HS-27A (cell line): ENCODE measurements around the gene SC5D.
A peak's percentile ranks its signal among the peaks of the same experiment; 100 is the strongest.

Experiments used
- DNase-seq: peaks from one replicate; pipeline ENCODE4 v3.0.0-alpha.2; 2012; ENCODE audit warnings: low read depth, missing footprints

Gene SC5D, protein sequence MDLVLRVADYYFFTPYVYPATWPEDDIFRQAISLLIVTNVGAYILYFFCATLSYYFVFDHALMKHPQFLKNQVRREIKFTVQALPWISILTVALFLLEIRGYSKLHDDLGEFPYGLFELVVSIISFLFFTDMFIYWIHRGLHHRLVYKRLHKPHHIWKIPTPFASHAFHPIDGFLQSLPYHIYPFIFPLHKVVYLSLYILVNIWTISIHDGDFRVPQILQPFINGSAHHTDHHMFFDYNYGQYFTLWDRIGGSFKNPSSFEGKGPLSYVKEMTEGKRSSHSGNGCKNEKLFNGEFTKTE

DNA sequence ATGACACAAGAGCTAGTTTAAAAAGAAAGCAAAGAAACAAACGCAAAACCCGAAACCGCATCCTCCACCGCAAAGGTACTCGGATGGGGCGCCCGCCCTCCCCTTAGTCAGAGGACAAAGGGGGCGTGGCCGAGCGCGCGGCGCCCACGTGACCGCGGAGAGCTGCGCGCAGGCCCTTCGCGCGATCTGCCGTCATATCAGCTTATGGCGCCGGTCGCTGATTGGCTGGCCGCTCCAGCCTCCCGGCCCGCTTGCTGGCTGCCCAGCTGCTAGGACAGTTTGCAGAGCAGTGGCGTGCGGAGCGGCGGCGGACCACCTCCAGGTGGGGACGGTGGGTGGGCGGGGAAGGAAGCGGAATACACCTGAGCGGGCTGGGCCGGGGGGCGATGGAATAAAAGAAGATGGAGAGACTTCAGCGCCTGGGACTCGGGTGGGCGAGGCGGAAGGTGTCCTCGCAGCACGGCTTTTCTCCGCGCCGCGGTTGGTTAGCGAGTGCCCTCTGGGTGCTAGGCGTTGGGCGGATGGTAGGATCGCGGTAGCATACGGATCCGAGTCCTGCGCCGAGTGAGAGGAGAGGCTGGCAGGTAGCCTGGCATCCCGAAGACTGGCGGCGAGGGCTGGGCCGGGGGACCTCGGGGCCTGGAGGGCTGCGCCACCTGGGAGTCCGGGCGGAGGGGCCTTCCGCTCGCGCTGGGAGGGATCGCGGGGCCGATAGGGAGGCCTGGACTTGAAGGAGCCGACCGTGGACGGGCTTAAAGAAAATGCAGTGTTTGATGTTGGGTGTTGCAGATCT, at the start of gene SC5D:
SC5D (plus strand) TSS at position 277 of the 793 bp plus-strand sequence. CDS start 10,605 bp downstream, outside the sequence.
- peak; percentile 46 for DNase-seq

DNA sequence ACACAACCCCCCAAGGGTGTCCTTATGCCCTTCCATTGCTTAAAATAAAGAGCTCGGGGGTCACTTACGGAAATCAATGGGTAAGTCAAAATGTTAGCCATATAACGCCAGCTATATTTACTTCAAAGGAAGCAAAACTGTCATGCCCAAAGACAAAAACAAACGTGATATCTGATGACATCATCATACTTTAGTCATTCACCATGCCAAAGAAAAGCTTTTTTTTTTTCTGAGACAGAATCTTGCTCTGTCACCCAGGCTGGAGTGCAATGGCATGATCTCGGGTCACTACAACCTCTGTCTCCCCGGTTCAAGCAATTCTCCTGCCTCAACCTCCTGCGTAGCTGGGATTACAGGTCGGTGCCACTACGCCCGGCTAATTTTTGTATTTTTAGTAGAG, 47.7 kb upstream of the SC5D start:
- DNase-seq = no peak

DNA sequence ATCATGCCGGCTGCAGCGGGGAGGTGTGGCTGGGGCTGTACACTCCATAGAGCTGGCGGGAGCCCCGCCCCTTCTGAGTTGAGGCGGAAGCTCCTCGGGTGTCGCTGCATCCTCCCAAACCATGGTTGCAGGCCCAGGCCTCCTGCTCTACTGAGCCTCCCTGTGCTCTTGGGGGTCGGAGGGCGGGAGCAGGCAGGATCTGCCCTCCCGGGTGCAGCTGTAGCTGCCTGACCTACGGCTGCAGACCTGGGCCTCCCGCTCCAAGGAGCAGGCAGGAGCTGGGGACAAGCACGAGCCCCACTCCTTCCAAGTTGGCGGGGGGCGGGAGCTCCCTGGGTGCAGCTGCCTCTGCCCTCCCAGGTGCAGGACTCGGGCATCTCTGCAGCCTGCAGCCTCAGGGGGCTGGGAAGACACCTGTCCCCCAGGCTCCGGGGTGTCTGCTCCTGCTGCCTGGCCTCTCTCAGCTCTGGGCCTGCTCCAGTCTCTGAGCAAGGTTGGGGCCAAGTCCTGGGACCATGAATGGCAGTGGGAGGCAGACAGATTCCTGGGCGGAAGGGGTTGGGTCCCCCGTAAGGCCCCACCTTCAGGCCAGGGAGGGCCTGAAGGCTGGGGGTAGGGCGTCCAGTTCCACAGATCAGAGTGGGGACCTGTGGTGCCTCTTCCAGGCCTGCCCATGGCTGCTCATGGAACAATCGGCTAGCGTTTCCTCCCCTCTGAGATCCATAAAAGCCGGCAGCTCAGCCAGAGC, 46.4 kb upstream of the SC5D start:
- DNase-seq = no peak

DNA sequence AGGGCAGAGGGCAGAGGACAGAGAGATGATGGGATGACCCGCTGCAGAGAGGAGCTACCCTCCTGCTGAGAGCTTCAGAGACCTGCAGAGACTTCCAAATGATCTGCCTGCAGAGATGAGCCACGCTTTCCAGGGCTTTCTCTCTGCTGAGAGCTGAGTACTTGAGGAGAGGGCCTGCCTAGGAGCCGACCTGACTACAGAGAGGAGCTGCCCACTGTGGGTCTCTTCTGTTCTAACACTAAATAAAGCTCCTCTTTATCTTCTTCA, 45.9 kb upstream of the SC5D start:
- DNase-seq = no peak

DNA sequence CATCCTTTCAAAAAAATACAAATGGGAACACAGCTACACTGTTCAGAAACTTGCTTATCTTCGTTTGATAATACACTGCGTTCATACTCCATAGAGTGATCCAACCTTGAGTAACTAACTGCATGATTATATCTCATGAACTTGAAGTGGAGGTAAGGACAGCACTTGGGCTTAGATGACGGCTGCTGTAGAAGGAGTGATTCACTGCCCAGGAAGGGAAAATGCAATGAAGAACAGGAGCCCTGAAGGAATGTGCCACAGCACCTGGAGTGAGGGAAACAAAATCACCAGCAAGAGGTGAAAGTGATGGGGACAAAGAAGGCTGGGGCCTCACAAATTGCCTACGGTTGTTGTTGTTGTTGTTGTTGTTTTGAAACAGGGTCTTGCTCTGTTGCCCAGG, 44.1 kb upstream of the SC5D start:
- no peak for DNase-seq

DNA sequence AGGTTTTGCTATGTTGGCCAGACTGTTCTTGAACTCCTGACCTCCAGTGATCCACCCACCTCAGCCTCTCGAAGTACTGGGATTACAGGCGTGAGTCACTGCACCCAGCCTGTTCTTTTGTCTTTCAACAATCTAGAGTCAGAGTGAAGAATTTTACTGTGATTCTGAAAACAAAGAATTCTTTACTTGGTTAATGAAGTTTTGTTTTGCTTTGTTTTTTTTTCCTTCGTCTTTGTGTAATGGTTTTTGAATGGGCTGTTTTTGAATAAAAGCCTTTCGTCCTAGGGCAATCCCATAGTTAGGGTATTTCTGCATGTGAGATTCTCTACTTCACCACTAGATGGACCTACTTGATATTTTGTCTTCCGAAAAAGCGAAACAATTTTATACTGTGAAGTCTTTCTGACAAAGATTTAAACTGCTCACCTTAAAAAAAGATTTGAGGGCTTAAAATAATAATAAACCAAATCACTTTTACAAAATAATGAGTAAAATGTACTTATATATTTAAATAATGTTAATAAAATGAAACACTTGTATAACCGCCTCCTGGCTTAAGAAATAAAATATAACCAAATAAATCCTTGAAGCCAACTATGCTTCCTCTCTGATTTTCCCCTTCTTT, 43.4 kb upstream of the SC5D start:
- no peak for DNase-seq

DNA sequence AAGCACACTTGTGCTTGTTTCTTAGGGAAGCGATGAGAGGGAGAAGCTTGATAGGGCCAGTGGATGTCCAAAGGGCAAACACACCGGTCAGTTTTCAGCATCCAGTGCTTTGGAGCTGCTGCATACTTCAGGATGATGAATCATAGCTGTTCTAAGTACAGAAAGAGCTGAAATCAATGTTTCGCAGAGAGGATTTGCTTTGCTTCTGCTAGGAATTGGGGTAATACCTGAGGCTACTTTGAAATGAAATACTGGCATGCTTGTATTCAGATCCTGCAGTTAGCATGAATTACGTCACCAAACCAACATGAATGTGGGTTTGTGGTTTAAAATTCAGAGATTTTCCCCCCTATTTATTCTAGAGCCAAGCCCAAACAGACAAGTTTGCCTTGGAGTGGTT, 41.7 kb upstream of the SC5D start:
- no peak for DNase-seq

DNA sequence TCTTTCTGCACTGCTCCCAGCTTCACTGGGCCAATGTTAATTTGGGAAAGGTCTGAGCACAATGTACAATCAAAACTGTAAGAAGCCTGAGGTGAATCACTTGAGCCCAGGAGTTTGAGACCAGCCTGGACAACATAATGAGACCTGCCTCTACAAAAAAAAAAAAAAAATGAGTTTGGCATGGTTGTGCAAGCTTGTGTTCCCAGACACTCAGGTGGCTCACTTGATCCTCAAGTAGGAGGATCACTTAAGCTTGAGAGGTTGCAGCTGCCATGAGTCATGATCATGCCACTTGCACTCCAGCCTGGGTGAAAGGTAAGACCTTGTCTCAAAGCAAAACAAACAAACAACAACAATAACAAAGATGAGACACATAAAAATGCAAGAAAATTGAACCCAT, 38.6 kb upstream of the SC5D start:
- no peak for DNase-seq

DNA sequence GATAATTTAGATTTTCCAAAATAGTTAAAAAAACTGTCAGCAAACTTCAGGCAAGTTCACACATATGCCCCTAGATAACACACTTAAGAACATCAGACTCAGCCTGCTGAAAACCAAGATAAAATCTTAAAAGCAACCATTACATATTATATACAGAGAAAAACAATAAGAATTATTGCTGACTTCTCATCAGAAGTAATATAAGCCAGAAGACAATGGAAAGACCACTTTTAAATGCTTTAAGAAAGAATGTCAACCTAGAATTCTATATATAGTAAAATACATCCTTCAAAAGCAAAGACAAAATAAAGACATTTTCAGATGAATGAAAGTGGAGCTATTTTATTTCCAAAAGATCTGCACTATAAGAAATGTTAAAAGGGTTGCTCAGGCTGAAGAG, 37.8 kb upstream of the SC5D start:
- no peak for DNase-seq

DNA sequence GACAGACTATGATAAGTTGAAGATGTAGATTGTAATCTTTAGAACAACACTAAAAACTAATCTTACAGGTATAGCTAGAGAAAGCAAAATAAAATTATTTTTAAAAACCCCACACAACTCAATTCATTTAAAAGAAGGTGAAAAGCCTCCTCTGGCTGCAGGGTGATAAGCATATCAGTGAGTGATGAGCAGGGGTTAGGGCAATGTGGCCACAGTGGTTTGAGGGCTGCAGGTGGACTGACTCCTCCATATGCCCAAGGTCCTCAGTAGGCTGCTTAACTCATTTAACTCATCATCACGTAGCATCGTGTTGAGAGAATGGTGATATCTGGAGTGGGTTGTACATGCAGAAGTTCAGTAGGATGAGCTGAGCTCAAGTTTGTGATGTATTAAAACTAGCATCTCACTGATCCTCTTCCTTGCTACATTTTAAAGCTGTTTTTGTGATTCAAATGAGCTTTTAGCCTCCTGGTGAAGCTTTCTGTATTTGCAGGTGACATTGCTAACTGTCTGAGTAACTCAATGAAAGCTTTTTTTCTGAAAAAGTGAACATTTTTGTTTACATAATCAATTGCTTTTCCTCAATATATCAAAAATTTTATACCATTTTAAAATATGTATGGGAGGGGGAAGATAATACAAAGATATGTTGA, 37.0 kb upstream of the SC5D start:
- DNase-seq = no peak

DNA sequence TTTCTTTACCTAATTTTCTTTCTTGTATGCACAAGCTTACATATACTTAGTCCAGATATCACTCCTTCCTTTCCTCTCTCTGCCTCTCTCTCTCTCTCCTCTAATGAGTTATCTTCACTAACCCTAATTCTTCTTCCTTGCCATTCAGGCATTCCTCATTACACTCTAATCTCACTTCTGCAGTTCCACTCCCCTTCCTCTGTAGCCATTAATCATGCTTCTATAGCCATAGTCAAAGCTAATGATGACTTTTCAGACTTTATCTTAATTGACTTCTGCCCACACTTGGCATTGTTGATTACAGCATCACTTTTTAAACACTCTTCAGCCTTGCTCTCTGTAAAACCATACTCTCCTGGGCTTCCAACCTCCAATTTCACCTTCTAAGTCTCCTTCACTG, 35.3 kb upstream of the SC5D start:
- no peak for DNase-seq

DNA sequence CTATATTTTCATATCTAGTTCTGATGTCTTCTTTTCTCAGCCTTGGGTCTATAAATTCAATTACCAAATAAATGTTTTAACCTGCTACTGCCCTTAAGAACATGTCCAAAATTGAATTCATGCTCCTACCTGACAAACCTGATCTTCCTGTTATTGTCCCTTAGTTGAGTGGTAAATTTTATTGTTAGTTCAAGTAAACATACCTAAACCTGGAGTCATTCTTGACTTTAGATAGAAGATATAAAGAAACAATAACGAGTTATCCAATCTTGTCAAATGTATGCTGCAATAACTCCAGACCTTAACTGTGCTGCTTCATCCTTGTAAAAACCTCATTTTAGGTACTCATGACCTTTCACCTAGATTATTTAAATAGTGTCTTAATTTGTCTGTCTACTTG, 34.6 kb upstream of the SC5D start:
- no peak for DNase-seq

DNA sequence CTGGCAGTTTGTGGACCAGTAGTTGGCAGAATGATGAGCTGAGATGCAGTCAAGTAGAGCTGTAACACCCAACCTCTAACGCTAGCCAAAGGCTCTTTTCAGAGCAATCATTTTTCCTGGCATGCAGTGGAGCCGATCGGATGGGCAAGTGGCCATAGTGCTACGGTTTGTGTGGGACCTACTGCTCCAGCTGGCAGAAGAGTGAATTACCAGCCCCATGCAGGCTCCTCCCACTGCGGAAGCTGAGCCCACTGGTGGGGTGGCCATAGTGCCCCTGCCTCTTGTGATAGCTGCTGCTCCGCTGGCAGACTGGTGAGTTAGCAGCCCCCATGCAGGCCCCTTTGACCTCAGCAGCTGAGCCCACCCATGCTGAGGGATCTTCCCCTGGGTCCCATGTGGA, 27.0 kb upstream of the SC5D start:
- no peak for DNase-seq

DNA sequence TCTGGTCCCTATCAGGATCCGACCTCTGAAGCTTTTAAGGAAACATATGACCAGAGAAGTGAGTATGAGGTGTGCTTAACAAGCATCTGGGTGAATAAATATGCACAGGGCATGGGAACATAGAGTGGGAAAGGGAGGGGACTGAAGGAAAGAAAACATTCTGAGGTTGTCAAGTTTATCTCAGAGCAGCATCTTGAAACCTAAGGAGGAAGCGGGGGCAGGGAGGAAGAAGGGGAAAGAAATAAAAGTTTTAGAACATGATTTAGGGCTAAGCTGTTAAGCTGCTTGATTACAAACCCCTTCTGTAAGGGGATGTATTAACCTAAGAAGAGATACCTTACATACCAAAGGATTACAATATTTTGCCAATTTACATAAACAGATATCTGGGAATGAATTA, 24.0 kb upstream of the SC5D start:
- DNase-seq = no peak

DNA sequence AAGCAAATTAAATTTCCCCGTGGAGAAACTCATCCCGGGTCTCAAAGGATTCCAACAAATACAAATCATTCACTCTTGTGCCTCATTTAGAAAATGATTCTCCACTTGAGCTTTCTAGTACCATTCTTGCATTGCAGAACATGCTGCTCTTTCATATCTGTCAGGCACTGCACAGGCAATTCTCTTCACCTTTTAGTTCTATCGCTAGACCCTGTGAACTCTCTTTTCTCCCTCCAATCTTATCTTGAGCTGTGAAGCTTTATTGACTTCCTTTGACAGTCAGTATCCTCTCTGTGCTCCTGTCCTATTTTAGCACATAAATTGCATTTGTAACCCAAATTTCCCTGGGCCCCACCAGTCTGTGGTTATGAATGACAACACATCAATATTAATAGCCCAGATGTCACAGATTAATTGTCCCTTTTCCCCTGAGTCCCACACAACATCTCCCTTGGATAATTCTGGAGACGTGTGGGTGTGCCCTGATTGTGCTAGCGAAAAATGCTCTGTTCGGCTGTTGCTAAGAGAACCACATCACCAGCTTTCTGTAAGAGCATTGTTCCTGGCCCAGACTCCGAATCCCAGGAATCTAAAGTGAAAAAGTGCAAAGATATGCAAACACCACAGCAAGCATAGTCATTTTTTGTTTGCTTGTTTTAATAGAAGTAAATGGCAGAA, 22.4 kb upstream of the SC5D start:
- DNase-seq = no peak

DNA sequence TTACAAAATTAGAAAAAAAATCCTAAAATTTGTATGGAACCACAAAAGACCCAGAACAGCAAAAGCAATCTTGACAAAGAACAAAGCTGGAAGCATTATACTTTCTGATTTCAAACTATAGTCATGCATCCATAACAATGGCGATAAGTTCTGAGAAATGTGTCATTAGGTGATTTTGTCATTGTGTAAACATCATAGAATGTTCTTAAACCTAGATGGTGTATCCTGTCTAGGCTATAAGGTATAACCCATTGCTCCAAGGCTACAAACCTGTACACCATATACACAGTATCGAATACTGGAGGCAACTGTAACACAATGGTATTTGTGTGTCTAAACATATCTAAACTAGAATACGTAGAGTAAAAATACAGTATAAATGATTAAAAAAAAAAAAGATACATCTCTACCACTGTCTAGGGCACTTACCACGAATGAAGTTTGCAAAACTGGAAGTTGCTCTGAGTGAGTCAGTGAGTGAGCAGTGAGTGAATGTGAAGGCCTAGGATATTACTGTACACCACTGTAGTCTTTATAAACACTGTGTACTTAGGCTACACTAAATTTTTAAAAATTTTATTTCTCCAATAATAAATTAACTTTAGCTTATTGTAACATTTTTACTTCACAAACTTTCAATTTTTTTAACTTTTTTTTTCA, 18.1 kb upstream of the SC5D start:
- no peak for DNase-seq

DNA sequence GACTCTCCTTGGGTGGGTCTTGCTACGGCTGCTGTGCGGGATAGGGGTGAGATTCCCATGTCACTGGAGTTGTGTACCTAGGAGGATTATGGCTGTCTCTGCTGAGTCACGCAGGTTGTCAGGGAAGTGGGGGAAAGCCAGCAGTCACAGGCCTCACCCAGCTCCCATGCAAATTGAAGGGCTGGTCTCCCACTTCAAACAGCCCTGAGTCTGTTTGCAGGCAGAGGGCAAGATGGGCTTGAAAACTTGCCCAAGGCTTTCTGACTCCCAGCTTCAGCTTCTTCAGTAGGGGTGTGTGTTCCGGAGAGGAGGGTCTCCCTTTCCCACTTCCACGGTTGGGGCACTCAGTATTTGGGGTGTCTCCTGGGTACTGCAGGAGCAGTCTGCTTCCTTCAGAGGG, 10.9 kb upstream of the SC5D start:
- no peak for DNase-seq

DNA sequence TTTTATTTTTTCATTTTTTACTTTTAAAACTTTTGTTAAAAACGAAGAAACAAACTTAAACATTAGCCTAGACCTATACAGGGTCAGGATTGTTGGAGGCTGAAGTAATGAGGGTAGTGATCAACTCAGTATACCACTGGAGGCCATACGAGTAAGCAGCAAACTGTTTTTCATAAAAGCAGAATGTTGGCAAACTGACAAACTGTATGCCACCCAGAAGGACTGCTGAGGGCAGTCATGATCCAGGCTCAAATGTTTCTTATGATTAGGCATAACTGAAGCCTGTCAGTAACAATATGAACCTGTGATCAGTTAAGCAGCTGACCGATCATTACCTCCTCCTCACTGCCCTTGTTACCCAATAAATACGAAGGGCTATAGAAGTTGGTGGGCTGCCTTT, 10.2 kb upstream of the SC5D start:
- no peak for DNase-seq

DNA sequence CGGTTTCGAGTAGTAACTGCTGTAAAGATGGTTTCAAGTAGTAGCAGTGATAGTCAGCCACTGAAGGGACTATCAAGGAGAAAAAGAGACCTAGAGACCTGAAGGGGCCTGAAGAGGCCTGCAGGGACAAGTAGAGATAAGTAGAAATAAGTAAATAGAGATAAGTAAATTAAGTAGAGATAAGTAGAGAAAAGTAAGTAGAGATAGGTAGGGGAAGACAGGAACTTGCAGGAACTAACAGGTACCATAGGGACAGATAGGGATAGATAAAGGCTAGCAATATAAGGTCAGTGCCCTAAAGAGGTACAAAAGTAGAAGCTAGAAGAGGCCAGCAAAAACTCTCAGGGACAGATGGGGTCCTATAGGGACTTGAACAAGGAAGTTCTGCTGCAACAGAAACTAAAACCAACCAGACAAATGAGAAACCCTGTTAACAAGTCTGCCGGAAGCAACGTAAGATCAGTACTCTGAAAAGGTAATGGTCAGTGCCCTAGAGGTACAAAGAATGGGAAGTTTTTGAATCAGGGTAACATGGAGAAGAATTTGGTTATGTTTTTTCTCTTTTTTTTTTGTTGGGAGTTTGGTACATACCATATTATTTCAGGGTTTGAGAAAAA, 9.6 kb upstream of the SC5D start:
- DNase-seq = no peak

DNA sequence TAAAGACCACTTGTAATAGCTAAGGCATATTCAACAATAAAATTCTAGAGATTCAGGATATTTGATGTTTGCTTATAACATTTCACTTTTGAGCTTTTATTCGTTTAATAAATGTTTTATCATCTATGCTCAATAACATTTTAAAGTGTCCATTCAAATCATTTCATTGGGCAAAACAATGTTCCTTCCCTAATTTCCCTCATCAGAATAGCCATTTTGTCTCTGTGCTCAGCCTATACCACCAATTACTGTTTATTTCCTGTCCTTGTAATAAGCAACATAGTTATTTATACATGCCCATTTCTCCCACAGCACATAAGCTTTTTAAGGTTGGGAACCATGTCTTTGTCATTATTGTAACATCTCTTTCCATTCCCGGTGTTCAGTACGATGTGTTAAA, 1.3 kb upstream of the SC5D start:
- DNase-seq = no peak
